Epithelial cell of proximal tubule (primary cell): ENCODE measurements around the gene ZFP91. TPM values are rescaled to one million over a fixed set of nuclear protein-coding genes. Genes with fewer than 3 reads are reported as not detected.

Source experiments
- DNase-seq: peaks from one replicate; pipeline ENCODE4 v3.0.0-alpha.2; 2011; ENCODE audit warnings: low read depth
- H3K4me3 ChIP-seq: 2 replicates; pipeline ENCODE4 v1.5.1; 2011; ENCODE audit warnings: low read depth, mild to moderate bottlenecking, low read length
- total RNA-seq: library from RNA; depleted of rRNA; stranded (reverse); fragments of >200 nt; gene quantifications from 2 replicates; pipeline ENCODE4 v1.2.3, GENCODE V29; 2015
- TF ChIP-seq, protein P1 (sequence below): conservative IDR thresholded peaks from 2 replicates; pipeline ENCODE4 v1.5.1; 2012; ENCODE audit warnings: low read depth, mild to moderate bottlenecking, low read length

ZFP91 gene
- total RNA-seq, 1 donor from 2014 or later = 25.8 TPM

DNA sequence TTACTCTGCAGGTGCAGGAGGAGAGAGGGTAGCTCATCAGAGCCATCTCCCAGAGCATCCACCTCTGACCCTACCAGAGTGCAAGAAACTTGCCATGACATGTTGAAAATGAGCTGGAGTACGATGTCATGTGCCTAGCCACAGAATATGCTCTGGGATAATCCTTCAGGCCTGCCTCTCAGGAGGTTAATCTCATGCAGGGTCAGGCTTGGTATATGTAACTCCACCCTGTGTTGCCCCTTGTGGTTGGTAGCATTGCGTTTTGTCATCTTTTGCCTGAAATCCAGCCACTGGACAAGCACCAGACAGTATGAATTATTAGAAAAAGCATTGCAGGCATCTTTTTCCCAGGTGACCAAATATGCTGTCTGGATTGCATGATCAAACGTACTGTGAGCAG is 79.8 kb downstream of the ZFP91 start:
- TF ChIP-seq, protein P1, sequence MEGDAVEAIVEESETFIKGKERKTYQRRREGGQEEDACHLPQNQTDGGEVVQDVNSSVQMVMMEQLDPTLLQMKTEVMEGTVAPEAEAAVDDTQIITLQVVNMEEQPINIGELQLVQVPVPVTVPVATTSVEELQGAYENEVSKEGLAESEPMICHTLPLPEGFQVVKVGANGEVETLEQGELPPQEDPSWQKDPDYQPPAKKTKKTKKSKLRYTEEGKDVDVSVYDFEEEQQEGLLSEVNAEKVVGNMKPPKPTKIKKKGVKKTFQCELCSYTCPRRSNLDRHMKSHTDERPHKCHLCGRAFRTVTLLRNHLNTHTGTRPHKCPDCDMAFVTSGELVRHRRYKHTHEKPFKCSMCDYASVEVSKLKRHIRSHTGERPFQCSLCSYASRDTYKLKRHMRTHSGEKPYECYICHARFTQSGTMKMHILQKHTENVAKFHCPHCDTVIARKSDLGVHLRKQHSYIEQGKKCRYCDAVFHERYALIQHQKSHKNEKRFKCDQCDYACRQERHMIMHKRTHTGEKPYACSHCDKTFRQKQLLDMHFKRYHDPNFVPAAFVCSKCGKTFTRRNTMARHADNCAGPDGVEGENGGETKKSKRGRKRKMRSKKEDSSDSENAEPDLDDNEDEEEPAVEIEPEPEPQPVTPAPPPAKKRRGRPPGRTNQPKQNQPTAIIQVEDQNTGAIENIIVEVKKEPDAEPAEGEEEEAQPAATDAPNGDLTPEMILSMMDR = no peak
- no peak for DNase-seq
- H3K4me3 ChIP-seq = no peak overlapping the region

DNA sequence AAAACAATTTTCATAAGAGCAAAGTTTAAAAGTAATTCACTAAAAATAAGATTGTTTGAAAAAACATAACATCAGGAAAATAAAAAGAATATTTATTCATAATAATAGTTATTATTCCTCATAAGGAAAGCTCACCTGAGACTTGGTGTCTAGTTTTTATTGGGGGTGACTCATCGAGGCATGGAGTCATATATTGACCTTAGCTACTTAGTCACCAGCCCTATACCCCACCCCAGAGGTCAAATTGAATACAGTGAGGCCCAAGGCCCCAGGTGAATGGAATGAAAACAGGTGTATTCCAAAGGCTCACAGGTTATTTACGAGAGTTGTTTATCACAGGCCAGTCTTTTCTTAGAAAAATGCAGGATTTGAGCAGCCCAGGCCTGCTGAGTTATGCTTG is 80.5 kb downstream of the ZFP91 start:
- TF ChIP-seq, protein P1 = no peak
- no peak for DNase-seq
- no peak overlapping the region for H3K4me3 ChIP-seq

DNA sequence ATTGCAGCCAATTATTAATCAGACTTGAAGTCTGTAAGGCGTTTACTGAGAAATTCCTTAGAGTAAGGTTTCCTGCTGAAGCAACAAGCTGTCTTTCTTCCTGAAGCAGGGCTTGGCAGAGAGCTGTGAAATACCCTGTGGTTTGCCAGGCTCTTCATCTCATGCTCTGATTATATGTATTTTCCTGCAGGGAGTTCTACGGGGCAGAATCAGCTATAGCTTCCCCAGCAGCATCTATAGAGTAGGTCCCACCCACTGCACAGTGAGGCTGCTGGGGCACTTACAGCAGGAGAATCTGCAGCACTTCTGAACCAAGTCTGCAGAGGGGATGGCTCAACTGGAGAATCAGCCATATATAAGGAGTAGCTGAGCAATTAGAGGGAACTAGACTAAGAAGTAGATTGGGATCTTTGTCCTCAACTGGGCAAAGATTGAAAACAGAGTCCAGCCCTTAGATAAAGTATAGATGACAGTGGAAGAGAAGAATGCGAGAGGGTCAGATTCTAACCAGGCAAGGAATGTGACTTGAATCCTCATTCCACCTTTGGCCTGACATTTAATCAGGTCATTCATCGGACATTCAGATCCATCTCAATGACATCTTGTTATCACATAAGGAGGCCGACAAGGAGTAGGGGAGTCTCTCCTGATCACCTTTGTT is 81.2 kb downstream of the ZFP91 start:
- H3K4me3 ChIP-seq = no peak overlapping the region
- TF ChIP-seq, protein P1 = no peak
- no peak for DNase-seq

Other genes with a start within 250 kb of the ZFP91 start
- gene OR5B17, start 220.0 kb upstream of the ZFP91 start, total RNA-seq = not detected in 2 replicates
- gene OR5B3, start 172.2 kb upstream of the ZFP91 start, total RNA-seq = not detected in 2 replicates
- gene OR5B2, start 150.9 kb upstream of the ZFP91 start, total RNA-seq = not detected in 2 replicates
- not detected in 2 replicates for gene OR5B12, start 136.8 kb upstream of the ZFP91 start, total RNA-seq
- not detected in 2 replicates for gene OR5B21, start 71.0 kb upstream of the ZFP91 start, total RNA-seq
- 0.94 and 1.4 TPM in 2 replicates for gene LPXN, start 3.2 kb upstream of the ZFP91 start, total RNA-seq
- 0.29 and 1.2 TPM in 2 replicates for gene CNTF, start 43.6 kb downstream of the ZFP91 start, total RNA-seq
- gene GLYAT, start 152.9 kb downstream of the ZFP91 start, total RNA-seq = not detected in 2 replicates